ENCODE data around the gene HOXD10.

The HOXD10 gene

GRCh38 chr2:176120364-176121189, 4.0 kb downstream of the HOXD10 start:
- Histone ChIP-seq H3K79me2 (ENCODE audit: low read length) (no peaks in the 10 kb centered on the region), H3K27me3 (replicated peaks; ENCODE audit: insufficient read depth, low read length) (peaks cover 40% of the 10 kb centered on the region), H3K4me3 (ENCODE audit: low read length) (no peak overlapping the region), H3K9ac (ENCODE audit: low read length) (no peak overlapping the region), H3K9me2 (replicated peaks; ENCODE audit: insufficient read depth, low read length) (no peaks in the 10 kb centered on the region), H3K36me3 (replicated peaks; ENCODE audit: insufficient read depth, low read length) (no peaks in the 10 kb centered on the region), H4K20me1 (ENCODE audit: insufficient read depth, low read length) (no peaks in the 10 kb centered on the region), H2AFZ (ENCODE audit: low read length) (no peak overlapping the region), H3K9me3 (replicated peaks; ENCODE audit: insufficient read depth, low read length) (no peaks in the 10 kb centered on the region), H3K4me2 (ENCODE audit: low read depth, low read length) (no peak overlapping the region), H3K27ac (ENCODE audit: low read length) (no peak overlapping the region), H3F3A (ENCODE audit: insufficient read depth, low read length) (no peaks in the 10 kb centered on the region), H3K4me1 (ENCODE audit: low read length) (no peaks in the 10 kb centered on the region)
- TF ChIP-seq CTCF (IDR thresholded peaks at IDR 0.05; ENCODE audit: low read length) (no peak), EZH2phosphoT487 (IDR thresholded peaks at IDR 0.05; ENCODE audit: low read length) (no peak), EZH2 (optimal IDR thresholded peaks at IDR 0.05; ENCODE audit: low read depth, low read length) (no peak)
- no peak for DNase-seq

- no peak overlapping the region for H3K4me3 ChIP-seq (ENCODE audit: low read length)
- no peaks in the 10 kb centered on the region for H4K20me1 ChIP-seq (ENCODE audit: insufficient read depth, low read length)
- no peaks in the 10 kb centered on the region for H3K4me1 ChIP-seq (ENCODE audit: low read length)
- TF ChIP-seq EZH2phosphoT487 (IDR thresholded peaks at IDR 0.05; ENCODE audit: low read length) = no peak
- no peaks in the 10 kb centered on the region for H3K9me3 ChIP-seq (replicated peaks; ENCODE audit: insufficient read depth, low read length)
- no peak for DNase-seq
- H3F3A ChIP-seq (ENCODE audit: insufficient read depth, low read length) = no peaks in the 10 kb centered on the region
- no peak overlapping the region for H2AFZ ChIP-seq (ENCODE audit: low read length)
- H3K27ac ChIP-seq (ENCODE audit: low read length) = no peak overlapping the region
- H3K79me2 ChIP-seq (ENCODE audit: low read length) = no peaks in the 10 kb centered on the region
- H3K9ac ChIP-seq (ENCODE audit: low read length) = no peak overlapping the region
- H3K9me2 ChIP-seq (replicated peaks; ENCODE audit: insufficient read depth, low read length) = no peaks in the 10 kb centered on the region
- H3K27me3 ChIP-seq (replicated peaks; ENCODE audit: insufficient read depth, low read length) = peaks cover 38% of the 10 kb centered on the region
- no peaks in the 10 kb centered on the region for H3K36me3 ChIP-seq (replicated peaks; ENCODE audit: insufficient read depth, low read length)
- H3K4me2 ChIP-seq (ENCODE audit: low read depth, low read length) = no peak overlapping the region
Measured at GRCh38 chr2:176121190-176122051, 4.8 kb downstream of the HOXD10 start.

- Histone ChIP-seq H3K9ac (ENCODE audit: low read length) (no peak overlapping the region), H3K4me2 (ENCODE audit: low read depth, low read length) (no peak overlapping the region), H3K27me3 (replicated peaks; ENCODE audit: insufficient read depth, low read length) (peaks cover 30% of the 10 kb centered on the region), H3K9me3 (replicated peaks; ENCODE audit: insufficient read depth, low read length) (no peaks in the 10 kb centered on the region), H3K79me2 (ENCODE audit: low read length) (no peaks in the 10 kb centered on the region), H3K27ac (ENCODE audit: low read length) (no peak overlapping the region), H3K9me2 (replicated peaks; ENCODE audit: insufficient read depth, low read length) (no peaks in the 10 kb centered on the region), H2AFZ (ENCODE audit: low read length) (no peak overlapping the region), H3K36me3 (replicated peaks; ENCODE audit: insufficient read depth, low read length) (no peaks in the 10 kb centered on the region), H3K4me1 (ENCODE audit: low read length) (no peaks in the 10 kb centered on the region), H3F3A (ENCODE audit: insufficient read depth, low read length) (no peaks in the 10 kb centered on the region), H4K20me1 (ENCODE audit: insufficient read depth, low read length) (no peaks in the 10 kb centered on the region), H3K4me3 (ENCODE audit: low read length) (no peak overlapping the region)
- no peak for TF ChIP-seq CTCF (IDR thresholded peaks at IDR 0.05; ENCODE audit: low read length)
- TF ChIP-seq EZH2phosphoT487 (IDR thresholded peaks at IDR 0.05; ENCODE audit: low read length) = no peak
- no peak for TF ChIP-seq EZH2 (optimal IDR thresholded peaks at IDR 0.05; ENCODE audit: low read depth, low read length)
- DNase-seq = no peak
Measured at GRCh38 chr2:176122052-176122682, 5.6 kb downstream of the HOXD10 start.
